Endodermal cell (in vitro differentiated cells): ENCODE results near the gene NLGN1. TPM values are rescaled to one million over a fixed set of nuclear protein-coding genes. Genes with fewer than 3 reads are reported as not detected.

Experiments used
- DNase-seq: peaks from one replicate; pipeline ENCODE4 v3.0.0-alpha.2; 2017
- H3K27ac ChIP-seq: 2 replicates; pipeline ENCODE4 v1.5.1; 2013; ENCODE audit warnings: mild to moderate bottlenecking, low read depth, low read length, moderate library complexity
- H3K27me3 ChIP-seq: 2 replicates; pipeline ENCODE4 v1.6.1; 2013; ENCODE audit warnings: mild to moderate bottlenecking, low read length, moderate library complexity; ENCODE audit not compliant: insufficient read depth, control insufficient read depth, poor library complexity, severe bottlenecking
- H3K36me3 ChIP-seq: 2 replicates; pipeline ENCODE4 v1.7.0; 2013; ENCODE audit warnings: mild to moderate bottlenecking, low read length, moderate library complexity; ENCODE audit not compliant: control insufficient read depth, insufficient read depth
- H3K4me1 ChIP-seq: one replicate; pipeline ENCODE4 v1.7.0; 2013; ENCODE audit warnings: low read length; ENCODE audit not compliant: control insufficient read depth, insufficient read depth
- H3K4me3 ChIP-seq: 2 replicates; pipeline ENCODE4 v1.5.1; 2013; ENCODE audit warnings: mild to moderate bottlenecking, low read length, moderate library complexity
- H3K9ac ChIP-seq: 2 replicates; pipeline ENCODE4 v1.6.1; 2013; ENCODE audit warnings: mild to moderate bottlenecking, low read length, moderate library complexity; ENCODE audit not compliant: poor library complexity, severe bottlenecking; ENCODE audit errors: extremely low read depth
- H3K9me3 ChIP-seq: 2 replicates; pipeline ENCODE4 v1.6.1; 2013; ENCODE audit warnings: mild to moderate bottlenecking, low read length, moderate library complexity; ENCODE audit not compliant: control insufficient read depth
- H3K27ac Mint-ChIP-seq: 2 replicates; pipeline ENCODE4 v1.8.0; 2020; ENCODE audit warnings: mixed read lengths
- H3K27me3 Mint-ChIP-seq: 2 replicates; pipeline ENCODE4 v1.8.0; 2021; ENCODE audit warnings: mild to moderate bottlenecking, mixed read lengths; ENCODE audit not compliant: insufficient read depth
- H3K36me3 Mint-ChIP-seq: 2 replicates; pipeline ENCODE4 v1.8.0; 2020; ENCODE audit warnings: low read depth, mixed read lengths
- H3K4me1 Mint-ChIP-seq: 2 replicates; pipeline ENCODE4 v1.8.0; 2020; ENCODE audit warnings: mixed read lengths
- H3K4me3 Mint-ChIP-seq: 2 replicates; pipeline ENCODE4 v1.8.0; 2020; ENCODE audit warnings: mild to moderate bottlenecking, moderate library complexity, mixed read lengths
- H3K9me3 Mint-ChIP-seq: 2 replicates; pipeline ENCODE4 v1.8.0; 2020; ENCODE audit warnings: mild to moderate bottlenecking, mixed read lengths
- WGBS, 2 experiments: methylation state at CpG; one replicate each; pipeline versions ENCODE4 v1.1.5 to v1.1.7; 2013; ENCODE audit warnings: missing lambda C conversion rate in 2 of 2, mixed read lengths in 1 of 2; ENCODE audit not compliant: insufficient coverage in 1 of 2, insufficient read length in 1 of 2; 5-methylcytosine and 5-hydroxymethylcytosine counted together
- total RNA-seq, 2 donors: library from RNA; stranded (reverse); fragmentation: NEBNext Ultra II Directional in 1 of 2; extraction: Animal tissue kit (Norgen Biotek cat#: 25700) in 1 of 2; gene quantifications; 2 replicates in 1 of 2; 3 replicates in 1 of 2; pipeline ENCODE4 v1.2.1, GENCODE V29; 2021
- TF ChIP-seq, protein P1 (sequence below): fragments of 200-600 bp; sonication (generic); conservative IDR thresholded peaks from 2 replicates; pipeline ENCODE4 v1.5.0; 2021; ENCODE audit warnings: antibody characterized with exemption, mild to moderate bottlenecking

Gene NLGN1
- total RNA-seq, 2 donors from 2014 or later = 3.4 to 14.3 TPM

DNA sequence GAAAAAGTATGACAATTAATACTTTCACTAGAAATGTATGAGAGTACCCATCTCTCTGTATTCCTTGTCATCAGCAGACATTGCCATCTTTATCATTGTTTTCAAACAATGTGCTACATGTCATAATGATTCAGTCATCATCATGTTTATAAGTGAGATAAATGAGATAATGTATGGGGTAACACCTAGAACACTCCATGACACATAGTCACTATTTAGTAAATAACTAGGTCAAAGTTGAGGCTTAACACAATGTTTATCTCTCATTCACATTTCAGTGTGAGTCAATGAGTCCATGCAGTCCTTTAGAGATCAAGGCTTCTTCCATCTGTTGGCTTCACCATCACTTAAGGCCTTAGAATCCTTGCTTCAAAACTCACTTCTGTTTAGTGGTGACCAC, 70.0 kb downstream of the NLGN1 start:
- DNase-seq = no peak
- no peak overlapping the region for H3K27ac Mint-ChIP-seq
- Histone ChIP-seq H3K27me3 (no peaks in the 10 kb centered on the region), H3K4me3 (no peak overlapping the region), H3K36me3 (no peaks in the 10 kb centered on the region), H3K9me3 (no peaks in the 10 kb centered on the region), H3K27ac (no peak overlapping the region), H3K9ac (no peak overlapping the region), H3K4me1 (no peaks in the 10 kb centered on the region)
- no peaks in the 10 kb centered on the region for H3K9me3 Mint-ChIP-seq
- H3K4me1 Mint-ChIP-seq = peaks cover 11% of the 10 kb centered on the region
- no peaks in the 10 kb centered on the region for H3K36me3 Mint-ChIP-seq
- no peak overlapping the region for H3K4me3 Mint-ChIP-seq
- H3K27me3 Mint-ChIP-seq = no peaks in the 10 kb centered on the region
- TF ChIP-seq, protein P1, sequence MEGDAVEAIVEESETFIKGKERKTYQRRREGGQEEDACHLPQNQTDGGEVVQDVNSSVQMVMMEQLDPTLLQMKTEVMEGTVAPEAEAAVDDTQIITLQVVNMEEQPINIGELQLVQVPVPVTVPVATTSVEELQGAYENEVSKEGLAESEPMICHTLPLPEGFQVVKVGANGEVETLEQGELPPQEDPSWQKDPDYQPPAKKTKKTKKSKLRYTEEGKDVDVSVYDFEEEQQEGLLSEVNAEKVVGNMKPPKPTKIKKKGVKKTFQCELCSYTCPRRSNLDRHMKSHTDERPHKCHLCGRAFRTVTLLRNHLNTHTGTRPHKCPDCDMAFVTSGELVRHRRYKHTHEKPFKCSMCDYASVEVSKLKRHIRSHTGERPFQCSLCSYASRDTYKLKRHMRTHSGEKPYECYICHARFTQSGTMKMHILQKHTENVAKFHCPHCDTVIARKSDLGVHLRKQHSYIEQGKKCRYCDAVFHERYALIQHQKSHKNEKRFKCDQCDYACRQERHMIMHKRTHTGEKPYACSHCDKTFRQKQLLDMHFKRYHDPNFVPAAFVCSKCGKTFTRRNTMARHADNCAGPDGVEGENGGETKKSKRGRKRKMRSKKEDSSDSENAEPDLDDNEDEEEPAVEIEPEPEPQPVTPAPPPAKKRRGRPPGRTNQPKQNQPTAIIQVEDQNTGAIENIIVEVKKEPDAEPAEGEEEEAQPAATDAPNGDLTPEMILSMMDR = no peak

DNA sequence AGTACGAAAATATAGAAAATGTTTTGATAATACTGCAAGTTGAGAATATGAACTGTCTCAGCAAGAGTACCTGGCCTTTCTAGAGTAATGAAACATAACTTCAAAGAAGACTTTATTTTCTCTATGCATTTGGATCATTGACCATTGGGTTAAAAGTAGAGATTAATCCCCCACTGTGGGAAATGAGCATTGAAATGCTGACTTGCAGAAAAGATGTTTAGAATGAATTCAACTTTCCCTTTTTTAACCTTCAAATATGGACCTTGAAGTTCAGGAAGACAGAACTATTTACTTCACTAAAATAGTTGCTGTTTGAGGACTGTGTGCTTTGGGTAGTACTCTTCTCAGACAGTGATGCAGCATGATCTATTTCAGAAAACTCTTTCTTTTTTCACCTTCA, 75.7 kb downstream of the NLGN1 start:
- Mint-ChIP-seq H3K4me3 (no peak overlapping the region), H3K4me1 (peaks cover 5% of the 10 kb centered on the region), H3K27me3 (no peaks in the 10 kb centered on the region), H3K36me3 (no peaks in the 10 kb centered on the region), H3K27ac (no peak overlapping the region), H3K9me3 (peaks cover 10% of the 10 kb centered on the region)
- H3K27me3 ChIP-seq = no peaks in the 10 kb centered on the region
- DNase-seq = no peak
- H3K9me3 ChIP-seq = no peaks in the 10 kb centered on the region
- WGBS, 2 experiments = 70% methylated on average over 1 of the region's 1 CpG; no CpG with 5 or more reads in 1 of the 2 experiments
- no peak overlapping the region for H3K27ac ChIP-seq
- no peaks in the 10 kb centered on the region for H3K36me3 ChIP-seq
- no peak overlapping the region for H3K9ac ChIP-seq
- H3K4me1 ChIP-seq = no peaks in the 10 kb centered on the region
- TF ChIP-seq, protein P1 = no peak
- no peak overlapping the region for H3K4me3 ChIP-seq

DNA sequence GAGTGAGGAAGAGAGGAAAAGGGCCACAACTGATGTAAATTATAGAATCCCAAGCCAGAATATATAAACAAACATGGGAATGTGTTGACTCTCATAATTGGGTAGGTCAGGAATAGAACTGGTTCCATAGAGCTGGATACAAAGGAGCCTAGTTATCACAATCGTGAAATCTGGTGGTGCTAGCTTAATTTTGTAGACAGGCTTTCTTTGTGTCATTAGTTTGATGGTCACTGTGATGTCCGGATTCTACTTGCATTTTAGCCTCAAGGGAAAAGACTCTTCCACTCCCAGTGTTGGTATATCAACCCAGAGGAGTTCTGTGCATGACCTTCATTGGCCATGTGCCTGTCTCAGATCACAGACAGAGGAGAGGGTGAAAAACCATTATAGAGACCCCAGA, 81.8 kb downstream of the NLGN1 start:
- peaks cover 10% of the 10 kb centered on the region for H3K9me3 Mint-ChIP-seq
- Histone ChIP-seq H3K36me3 (no peaks in the 10 kb centered on the region), H3K4me3 (no peak overlapping the region), H3K9me3 (no peaks in the 10 kb centered on the region), H3K27me3 (no peaks in the 10 kb centered on the region), H3K4me1 (no peaks in the 10 kb centered on the region), H3K9ac (no peak overlapping the region), H3K27ac (no peak overlapping the region)
- TF ChIP-seq, protein P1 = no peak
- H3K4me1 Mint-ChIP-seq = no peaks in the 10 kb centered on the region
- no peak overlapping the region for H3K4me3 Mint-ChIP-seq
- WGBS, 2 experiments = 88 to 97% methylated on average over 1 to 2 of the region's 2 CpGs
- no peaks in the 10 kb centered on the region for H3K27me3 Mint-ChIP-seq
- no peak for DNase-seq
- H3K36me3 Mint-ChIP-seq = no peaks in the 10 kb centered on the region
- H3K27ac Mint-ChIP-seq = no peak overlapping the region
